HEK293 (cell line): ENCODE data around the gene CCDC9B.
A peak's percentile ranks its signal among the peaks of the same experiment; 100 is the strongest.

Experiments used
- CTCF ChIA-PET: fragments of 350-600 bp; formaldehyde crosslinking; extraction: SDS; loops from one replicate; lab custom pipeline; 2021; ENCODE audit warnings: antibody characterized with exemption; lab: Yijun Ruan, JAX
- POLR2A ChIA-PET: fragments of 300-600 bp; formaldehyde crosslinking; extraction: SDS; loops from one replicate; lab custom pipeline; 2020; ENCODE audit warnings: antibody characterized with exemption, inconsistent platforms; lab: Yijun Ruan, JAX
- H3K27ac ChIP-seq: fragments of 200-500 bp; sonication (Bioruptor generic); 2 replicates; pipeline ENCODE4 v1.5.1; 2014; ENCODE audit warnings: low read depth, low read length, control low read depth, inconsistent platforms; ENCODE audit errors: extremely low read depth
- H3K36me3 ChIP-seq, 2 experiments: fragments of 200-500 bp in 1 of 2; sonication (Bioruptor generic) in 1 of 2; 1 replicate in 1 of 2; 2 replicates in 1 of 2; pipeline ENCODE4 v1.5.1; 2014 to 2017; ENCODE audit warnings: inconsistent platforms in 2 of 2, low read length in 2 of 2; ENCODE audit not compliant: control insufficient read depth in 2 of 2, insufficient read depth in 1 of 2
- H3K4me1 ChIP-seq: fragments of 200-500 bp; sonication (Bioruptor generic); 2 replicates; pipeline ENCODE4 v1.5.1; 2014; ENCODE audit warnings: mild to moderate bottlenecking, low read length, inconsistent platforms; ENCODE audit not compliant: control insufficient read depth, insufficient read depth
- H3K4me3 ChIP-seq: 2 replicates; pipeline ENCODE4 v1.5.1; 2011; ENCODE audit warnings: low read depth, mild to moderate bottlenecking, control low read depth, low read length, moderate library complexity
- H3K9me3 ChIP-seq: fragments of 200-500 bp; sonication (Bioruptor generic); 2 replicates; pipeline ENCODE4 v1.5.1; 2014; ENCODE audit warnings: low read depth, low read length, inconsistent platforms; ENCODE audit not compliant: control insufficient read depth, insufficient read depth
- IKZF3 ChIP-seq: fragments of 450-650 bp; IDR thresholded peaks from 2 replicates; pipeline ENCODE4 v1.5.0; 2018; ENCODE audit warnings: missing biosample characterization, mild to moderate bottlenecking, missing genetic modification characterization, moderate library complexity
- MYNN ChIP-seq: fragments of 450-650 bp; formaldehyde crosslinking; IDR thresholded peaks from 2 replicates; pipeline ENCODE4 v1.5.1; 2016; ENCODE audit warnings: missing biosample characterization, missing genetic modification characterization, borderline replicate concordance
- OSR2 ChIP-seq: fragments of 450-650 bp; formaldehyde crosslinking; IDR thresholded peaks from 2 replicates; pipeline ENCODE4 v1.5.1; 2016; ENCODE audit warnings: missing biosample characterization, missing genetic modification characterization
- ZBTB49 ChIP-seq: fragments of 450-650 bp; formaldehyde crosslinking; IDR thresholded peaks from 2 replicates; pipeline ENCODE4 v1.5.1; 2016; ENCODE audit warnings: missing biosample characterization, missing genetic modification characterization, low read depth
- ZBTB7A ChIP-seq: fragments of 450-650 bp; formaldehyde crosslinking; IDR thresholded peaks from 2 replicates; pipeline ENCODE4 v1.5.1; 2016; ENCODE audit warnings: low read depth, missing biosample characterization, missing genetic modification characterization
- ZIC2 ChIP-seq: fragments of 450-650 bp; formaldehyde crosslinking; IDR thresholded peaks from 2 replicates; pipeline ENCODE4 v1.5.1; 2016; ENCODE audit warnings: missing biosample characterization, missing genetic modification characterization
- ZNF24 ChIP-seq: fragments of 450-650 bp; formaldehyde crosslinking; IDR thresholded peaks from 2 replicates; pipeline ENCODE4 v1.5.1; 2016; ENCODE audit warnings: missing biosample characterization, missing genetic modification characterization
- ZNF248 ChIP-seq: fragments of 450-650 bp; formaldehyde crosslinking; IDR thresholded peaks from 2 replicates; pipeline ENCODE4 v1.5.1; 2017; ENCODE audit warnings: missing biosample characterization, missing genetic modification characterization
- ZNF26 ChIP-seq: fragments of 450-650 bp; formaldehyde crosslinking; IDR thresholded peaks from 2 replicates; pipeline ENCODE4 v1.5.1; 2016; ENCODE audit warnings: missing biosample characterization, missing genetic modification characterization
- ZNF280C ChIP-seq: fragments of 450-650 bp; formaldehyde crosslinking; IDR thresholded peaks from 2 replicates; pipeline ENCODE4 v1.5.1; 2016; ENCODE audit warnings: missing biosample characterization, missing genetic modification characterization
- ZNF302 ChIP-seq: fragments of 450-650 bp; formaldehyde crosslinking; IDR thresholded peaks from 2 replicates; pipeline ENCODE4 v1.5.1; 2016; ENCODE audit warnings: missing biosample characterization, missing genetic modification characterization, low read depth
- ZNF366 ChIP-seq: fragments of 450-650 bp; formaldehyde crosslinking; conservative IDR thresholded peaks from 2 replicates; pipeline ENCODE4 v1.5.1; 2016; ENCODE audit warnings: missing biosample characterization, missing genetic modification characterization
- ZNF416 ChIP-seq: fragments of 450-650 bp; formaldehyde crosslinking; IDR thresholded peaks from 2 replicates; pipeline ENCODE4 v1.5.1; 2016; ENCODE audit warnings: missing biosample characterization, missing genetic modification characterization
- ZNF48 ChIP-seq: fragments of 450-650 bp; formaldehyde crosslinking; IDR thresholded peaks from 2 replicates; pipeline ENCODE4 v1.5.1; 2016; ENCODE audit warnings: missing biosample characterization, missing genetic modification characterization
- ZNF488 ChIP-seq: fragments of 450-650 bp; formaldehyde crosslinking; IDR thresholded peaks from 2 replicates; pipeline ENCODE4 v1.5.1; 2016; ENCODE audit warnings: missing biosample characterization, missing genetic modification characterization
- ZNF580 ChIP-seq: fragments of 450-650 bp; formaldehyde crosslinking; IDR thresholded peaks from 2 replicates; pipeline ENCODE4 v1.5.1; 2016; ENCODE audit warnings: missing biosample characterization, missing genetic modification characterization
- ZNF610 ChIP-seq: fragments of 450-650 bp; formaldehyde crosslinking; IDR thresholded peaks from 2 replicates; pipeline ENCODE4 v1.5.1; 2016; ENCODE audit warnings: missing biosample characterization, missing genetic modification characterization, borderline replicate concordance
- ZNF623 ChIP-seq: fragments of 450-650 bp; formaldehyde crosslinking; IDR thresholded peaks from 2 replicates; pipeline ENCODE4 v1.5.1; 2016; ENCODE audit warnings: missing biosample characterization, missing genetic modification characterization
- ZNF626 ChIP-seq: fragments of 450-650 bp; sonication (Bioruptor Pico); formaldehyde crosslinking; IDR thresholded peaks from 2 replicates; pipeline ENCODE4 v1.5.1; 2018; ENCODE audit warnings: missing biosample characterization, missing genetic modification characterization, inconsistent platforms

The CCDC9B gene

GRCh38 chr15:40329804-40330203, 10.9 kb downstream of the CCDC9B start (continued):
- no peak for TF ChIP-seq ZNF626 (tag by site-specific recombination)
- no peak for TF ChIP-seq ZNF580 (tag by site-specific recombination)
- TF ChIP-seq ZNF488: no peak
- TF ChIP-seq ZBTB7A (tag by site-specific recombination): no peak
- TF ChIP-seq ZNF24 (tag by site-specific recombination): no peak
- no peak for TF ChIP-seq ZNF248 (tag by site-specific recombination)

- no peaks in the 10 kb centered on the region for H3K9me3 ChIP-seq
- peaks cover 0 to 10% of the 10 kb centered on the region in 2 experiments; a peak in 1 of 3 replicates for H3K36me3 ChIP-seq
- POLR2A ChIA-PET: interaction anchor here (0.8 kb wide), 1 partner anchor 9 kb away, joined by 3 read pairs; no protein-coding TSS in a partner anchor
- H3K4me1 ChIP-seq: 0 out of 2 replicates have a peak, but pooled peaks cover 3% of the 10 kb centered on the region
- TF ChIP-seq ZNF610 (tag by site-specific recombination): no peak
- TF ChIP-seq ZNF623 (tag by site-specific recombination): no peak
- peak; percentile 28; the same call in 1 of the 2 replicates for TF ChIP-seq OSR2 (tag by site-specific recombination)
- no peak for TF ChIP-seq ZNF366 (tag by site-specific recombination)
- TF ChIP-seq IKZF3: no peak
- TF ChIP-seq ZNF302: no peak
- 0 out of 2 replicates have a peak, but pooled peaks have one; percentile 7 for TF ChIP-seq ZIC2 (tag by site-specific recombination)
- TF ChIP-seq, all 188 proteins: peak for 2
- no peak overlapping the region for H3K27ac ChIP-seq
- no peak overlapping the region for H3K4me3 ChIP-seq
- CTCF ChIA-PET: interaction anchor here (0.6 to 5.5 kb wide), 8 partner anchors 10 to 128 kb away, joined by 3 to 82 read pairs (median 4); no protein-coding TSS in a partner anchor
Measured at GRCh38 chr15:40328751-40329150, 12.0 kb downstream of the CCDC9B start.

GRCh38 chr15:40328176-40328575, 12.6 kb downstream of the CCDC9B start:
- Histone ChIP-seq H3K9me3 (no peaks in the 10 kb centered on the region), H3K4me3 (no peak overlapping the region), H3K4me1 (0 out of 2 replicates have a peak, but pooled peaks cover 3% of the 10 kb centered on the region), H3K27ac (no peak overlapping the region), H3K36me3 (peaks cover 0 to 10% of the 10 kb centered on the region in 2 experiments; a peak in 1 of 3 replicates)
- CTCF ChIA-PET: interaction anchor here (0.6 to 5.5 kb wide), 8 partner anchors 10 to 128 kb away, joined by 3 to 82 read pairs (median 4); no protein-coding TSS in a partner anchor
- TF ChIP-seq ZNF26 (no peak), ZNF48 (no peak), ZNF416 (tag by site-specific recombination) (no peak), ZNF280C (tag by site-specific recombination) (no peak), ZBTB49 (tag by site-specific recombination) (no peak), MYNN (tag by site-specific recombination) (no peak)
- POLR2A ChIA-PET: interaction anchor here (0.5 kb wide), 1 partner anchor 232 kb away, joined by 3 read pairs; no protein-coding TSS in a partner anchor
